HG03025 (cell line): ENCODE measurements around the gene C11orf86.

Source experiments
- ATAC-seq: cut with Tn5 transposase; IDR thresholded peaks from one replicate; pipeline ENCODE4 v1.9.1; 2021; ENCODE audit warnings: mild to moderate bottlenecking, moderate library complexity; ENCODE audit not compliant: unreplicated experiment, low FRiP score

Gene C11orf86

GRCh38 chr11:66964495-66964894 is 10.6 kb upstream of the C11orf86 start:
- ATAC-seq = no peak

GRCh38 chr11:66966351-66966750 is 8.8 kb upstream of the C11orf86 start:
- no peak for ATAC-seq

DNA sequence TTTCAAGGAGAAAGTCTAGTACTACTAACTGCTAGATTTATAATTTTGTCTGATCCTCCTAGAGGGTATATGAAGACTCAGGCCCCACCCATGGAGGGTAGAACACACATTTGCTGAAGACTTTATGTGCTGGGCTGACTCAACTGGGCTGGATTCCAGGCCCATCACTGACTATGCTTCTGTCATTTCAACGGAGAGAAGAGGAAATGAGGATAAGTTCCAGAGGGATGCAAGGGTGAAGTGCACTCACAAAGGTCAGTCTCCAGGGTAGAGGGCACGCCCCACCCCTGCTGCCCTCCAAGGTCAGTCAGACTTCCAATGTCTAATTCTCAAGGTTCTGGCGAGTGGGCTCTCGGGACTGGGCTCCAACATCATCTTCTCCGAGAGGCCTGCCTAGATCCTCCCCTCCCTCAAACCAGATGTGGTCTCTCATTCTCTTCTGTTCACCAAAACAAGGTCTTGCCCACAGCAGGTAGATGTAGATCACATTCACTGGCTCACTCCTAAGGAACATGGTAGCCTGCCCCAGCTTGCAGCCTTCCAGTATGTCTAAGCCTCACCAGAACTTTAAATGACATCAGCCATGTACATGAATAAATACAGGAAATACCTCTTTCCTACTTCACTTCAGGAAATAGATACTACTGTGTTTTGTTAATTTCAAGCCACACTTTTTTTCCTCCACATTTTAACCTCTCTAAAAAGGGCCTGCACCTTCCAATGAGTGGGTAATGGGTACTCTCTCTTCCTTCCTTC is 7.3 kb upstream of the C11orf86 start:
- ATAC-seq = no peak

GRCh38 chr11:66969584-66970225 is 5.4 kb upstream of the C11orf86 start:
- no peak for ATAC-seq

GRCh38 chr11:66970371-66970806 is 4.7 kb upstream of the C11orf86 start:
- ATAC-seq = no peak

DNA sequence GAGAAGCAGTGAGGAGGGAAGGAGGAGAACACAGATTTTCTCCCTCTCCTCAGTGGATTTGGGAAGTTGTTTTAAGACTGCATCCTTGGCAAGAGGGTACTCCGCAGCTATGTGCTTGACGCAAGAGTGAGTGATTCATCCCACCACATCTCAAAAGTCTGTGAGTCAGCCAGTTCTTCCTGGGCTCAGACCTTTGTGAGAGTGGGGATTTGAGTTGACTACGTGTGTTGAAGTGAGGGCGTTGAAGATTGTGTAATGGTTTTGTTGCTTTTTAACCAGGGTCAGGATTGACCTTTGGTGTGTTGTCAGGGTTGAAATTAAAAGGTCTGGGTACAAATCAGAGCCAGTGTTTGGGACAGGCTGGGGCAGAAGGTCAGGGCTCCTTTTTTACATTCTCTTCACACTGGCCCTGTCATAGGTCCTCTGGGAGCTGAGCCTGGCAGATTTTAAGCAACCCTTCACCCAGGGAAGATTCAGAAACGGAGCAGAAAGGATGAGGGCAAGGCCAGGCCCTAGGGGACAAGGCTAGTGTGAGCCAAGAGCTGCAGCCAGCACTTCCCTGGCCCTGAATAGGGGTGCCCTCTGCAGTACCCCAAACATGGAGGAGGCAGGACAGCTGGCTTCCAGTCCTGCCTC is 4.2 kb upstream of the C11orf86 start:
- ATAC-seq = no peak

GRCh38 chr11:66971488-66971887 is 3.6 kb upstream of the C11orf86 start:
- ATAC-seq = no peak

DNA sequence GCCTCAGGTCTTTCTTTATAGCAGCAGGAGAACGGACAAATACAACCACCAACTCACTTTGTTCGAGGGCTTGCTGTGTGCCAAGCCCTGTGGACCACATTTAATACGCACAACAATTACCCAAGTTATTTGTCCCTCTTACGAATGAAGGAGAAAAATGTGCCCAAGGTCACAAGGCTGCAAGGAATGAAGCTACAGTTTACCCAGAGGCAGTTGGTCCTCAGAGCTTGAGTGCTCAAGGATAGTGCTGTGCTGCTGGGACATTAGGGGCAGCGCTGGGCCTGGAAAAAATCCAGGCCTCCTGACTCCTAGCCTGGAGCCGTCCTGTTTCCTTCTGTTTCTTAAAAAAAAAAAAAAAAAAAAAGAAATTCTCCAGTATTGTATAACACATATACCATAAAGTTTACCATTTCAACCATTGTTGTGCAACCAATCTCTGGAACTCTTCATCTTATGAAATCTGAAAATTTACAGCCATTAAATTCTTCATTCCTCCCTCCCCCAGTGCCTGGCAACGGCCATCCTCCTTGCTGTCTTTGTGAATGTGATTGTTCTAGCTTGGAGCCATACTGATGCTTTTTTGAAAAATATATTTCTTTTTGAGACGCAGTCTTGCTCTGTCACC is 1.0 kb upstream of the C11orf86 start:
- ATAC-seq = no peak

DNA sequence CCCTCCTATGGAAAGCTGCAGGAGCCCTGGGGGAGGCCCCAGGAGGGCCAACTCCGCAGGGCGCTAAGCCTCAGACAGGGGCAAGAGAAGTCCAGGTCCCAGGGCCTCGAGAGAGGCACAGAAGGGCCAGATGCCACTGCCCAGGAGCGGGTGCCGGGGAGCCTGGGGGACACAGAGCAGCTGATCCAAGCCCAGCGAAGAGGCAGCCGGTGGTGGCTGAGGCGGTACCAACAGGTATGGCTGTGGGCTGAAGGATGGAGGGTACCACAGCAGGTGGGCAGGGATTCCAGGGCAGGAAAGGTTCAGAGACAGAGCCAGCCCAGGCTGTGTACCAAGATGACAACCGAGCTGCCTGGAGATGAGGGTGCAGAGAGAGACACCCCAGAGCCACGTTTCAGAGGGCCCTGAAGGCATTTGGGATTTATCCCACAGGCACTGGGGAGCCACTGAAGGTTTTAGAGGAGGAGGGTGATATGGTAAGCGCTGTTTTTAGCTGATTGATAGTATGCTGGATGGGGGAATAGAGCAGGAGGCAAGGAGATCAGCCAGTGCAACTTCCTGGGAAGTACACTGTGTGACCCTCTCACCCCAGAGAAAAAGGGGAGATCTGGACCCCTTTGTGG is 412 bp downstream of the C11orf86 start:
- no peak for ATAC-seq

DNA sequence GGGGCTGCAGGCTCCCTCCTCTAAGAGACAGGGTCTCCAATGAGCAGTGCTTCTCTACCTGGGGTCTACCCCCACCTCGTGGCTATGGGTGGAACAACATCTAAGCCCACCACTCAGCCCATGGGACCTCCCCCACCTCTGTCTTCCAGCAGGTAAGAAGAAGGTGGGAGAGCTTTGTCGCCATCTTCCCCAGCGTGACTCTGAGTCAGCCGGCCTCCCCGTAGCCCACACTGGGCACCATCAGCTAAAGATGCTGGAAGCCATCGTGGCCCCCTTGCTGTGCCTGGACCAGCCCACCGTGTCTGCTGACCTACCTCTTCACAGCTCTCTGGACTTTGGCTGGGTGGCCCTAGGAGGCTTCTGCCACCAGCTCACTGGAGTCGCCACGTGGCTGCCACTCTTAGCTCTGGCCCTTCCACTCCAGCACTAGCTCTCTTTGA is 944 bp downstream of the C11orf86 start:
- ATAC-seq = no peak

DNA sequence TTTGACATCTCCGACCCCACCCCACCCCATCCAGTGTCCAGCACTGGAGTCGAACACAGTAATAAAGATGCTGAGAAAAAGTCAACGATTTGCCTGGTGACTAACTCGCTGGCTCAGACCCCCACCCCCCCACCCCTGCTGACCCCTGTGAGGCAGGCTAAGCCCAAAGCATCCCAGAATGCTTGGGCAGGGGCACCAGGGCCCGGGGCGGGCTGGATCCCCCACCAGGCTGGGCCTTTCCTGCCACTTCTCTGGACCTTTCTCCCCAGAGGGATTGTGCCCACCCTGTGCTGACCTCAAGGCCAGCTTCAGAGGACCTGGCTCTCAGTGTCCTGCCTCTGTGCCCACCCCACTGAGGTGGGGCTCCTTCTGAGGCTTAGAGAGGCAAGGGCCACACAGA is 1.8 kb downstream of the C11orf86 start:
- no peak for ATAC-seq

DNA sequence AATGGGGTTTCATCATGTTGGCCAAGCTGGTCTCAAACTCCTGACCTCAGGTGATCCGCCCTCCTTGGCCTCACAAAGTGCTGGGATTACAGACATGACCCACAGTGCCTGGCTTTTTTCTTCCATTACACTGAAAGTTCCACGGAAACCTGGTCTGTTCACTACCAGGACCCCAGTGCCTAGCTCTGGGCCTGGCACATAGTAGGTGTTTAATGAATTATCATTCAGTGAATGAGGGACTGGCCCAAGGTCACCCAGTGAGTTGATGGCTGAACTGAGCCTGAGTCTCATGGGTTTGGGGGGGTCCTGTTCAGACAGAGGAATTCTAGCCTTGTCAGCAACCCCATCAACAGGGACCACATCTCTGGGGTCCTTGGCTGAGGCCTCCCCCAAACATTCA is 3.1 kb downstream of the C11orf86 start:
- ATAC-seq = no peak

DNA sequence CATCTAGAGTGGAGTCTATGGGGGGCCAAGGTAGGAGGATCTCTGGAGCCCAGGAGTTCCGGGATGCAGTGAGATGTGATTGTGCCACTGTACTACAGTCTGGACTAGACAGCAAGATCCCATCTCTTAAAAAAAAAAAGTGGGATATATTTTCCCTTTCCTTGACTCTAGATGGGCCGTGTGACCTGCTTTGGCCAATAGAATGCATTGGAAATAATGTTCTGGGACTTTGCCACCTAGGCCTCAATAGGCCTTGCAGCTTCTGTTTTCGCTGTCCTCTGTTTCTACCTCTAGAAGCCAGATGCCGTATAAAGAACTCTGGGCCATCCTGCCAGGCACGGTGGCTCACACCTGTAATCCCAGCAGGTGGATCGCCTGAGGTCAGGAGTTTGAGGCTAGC is 3.6 kb downstream of the C11orf86 start:
- ATAC-seq = no peak

GRCh38 chr11:66979336-66979980 is 4.4 kb downstream of the C11orf86 start:
- ATAC-seq = no peak

DNA sequence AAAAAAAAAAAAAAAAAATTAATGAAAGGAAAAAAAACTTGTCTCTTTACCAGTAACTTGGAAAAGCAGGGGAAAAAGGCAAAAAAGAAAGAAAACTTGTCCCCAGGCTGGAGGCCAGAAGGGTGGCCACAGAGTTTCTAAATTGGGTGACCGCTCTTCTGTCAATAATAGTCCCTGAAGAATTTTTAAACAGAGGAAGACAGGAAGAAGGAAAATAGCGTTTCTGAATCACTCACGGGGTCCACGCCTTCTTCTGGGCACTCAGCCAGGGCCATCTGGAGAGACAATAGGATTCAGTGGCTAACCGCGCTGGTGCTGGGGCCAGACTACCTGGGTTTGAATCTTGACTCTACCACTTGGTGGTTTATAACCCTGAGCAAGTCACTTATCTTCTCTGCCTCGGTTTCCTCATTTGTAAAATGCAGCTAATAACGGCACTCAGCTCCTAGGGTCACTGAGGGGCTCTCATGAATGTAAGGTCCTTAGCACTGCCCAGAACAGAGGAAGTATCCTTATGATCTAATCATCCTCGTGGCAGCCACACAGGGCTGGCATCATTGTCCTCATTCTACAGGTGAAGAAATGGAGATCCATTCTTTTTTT is 7.0 kb downstream of the C11orf86 start:
- no peak for ATAC-seq

GRCh38 chr11:66983275-66983924 is 8.3 kb downstream of the C11orf86 start:
- ATAC-seq = no peak

GRCh38 chr11:66985508-66986177 is 10.5 kb downstream of the C11orf86 start:
- no peak for ATAC-seq

DNA sequence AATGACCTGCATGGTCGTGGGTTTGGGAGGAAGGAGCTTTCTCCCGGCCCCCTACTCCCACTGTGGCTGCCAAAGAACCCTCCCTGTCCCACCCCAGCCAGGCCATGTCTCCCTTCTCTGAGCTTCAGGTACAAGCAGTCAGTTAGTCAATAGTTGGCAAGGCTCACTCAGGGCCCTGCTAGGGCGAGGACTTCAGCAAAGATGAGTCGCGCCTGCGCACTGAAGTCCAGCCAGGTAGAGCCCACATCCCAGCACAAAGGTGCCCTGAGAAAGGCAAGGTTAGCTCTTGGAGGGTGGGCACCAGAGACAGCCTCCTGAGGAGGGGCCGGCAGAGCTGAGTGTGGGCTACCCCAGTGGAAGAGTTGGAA is 11.1 kb downstream of the C11orf86 start:
- ATAC-seq = no peak

GRCh38 chr11:66987158-66987620 is 12.1 kb downstream of the C11orf86 start:
- no peak for ATAC-seq
